HG02610 (cell line): ENCODE data around the gene FABP3.

Experiments used
- ATAC-seq: cut with Tn5 transposase; IDR thresholded peaks from one replicate; pipeline ENCODE4 v1.9.1; 2021; ENCODE audit warnings: mild to moderate bottlenecking, moderate library complexity; ENCODE audit not compliant: unreplicated experiment

FABP3 gene

DNA sequence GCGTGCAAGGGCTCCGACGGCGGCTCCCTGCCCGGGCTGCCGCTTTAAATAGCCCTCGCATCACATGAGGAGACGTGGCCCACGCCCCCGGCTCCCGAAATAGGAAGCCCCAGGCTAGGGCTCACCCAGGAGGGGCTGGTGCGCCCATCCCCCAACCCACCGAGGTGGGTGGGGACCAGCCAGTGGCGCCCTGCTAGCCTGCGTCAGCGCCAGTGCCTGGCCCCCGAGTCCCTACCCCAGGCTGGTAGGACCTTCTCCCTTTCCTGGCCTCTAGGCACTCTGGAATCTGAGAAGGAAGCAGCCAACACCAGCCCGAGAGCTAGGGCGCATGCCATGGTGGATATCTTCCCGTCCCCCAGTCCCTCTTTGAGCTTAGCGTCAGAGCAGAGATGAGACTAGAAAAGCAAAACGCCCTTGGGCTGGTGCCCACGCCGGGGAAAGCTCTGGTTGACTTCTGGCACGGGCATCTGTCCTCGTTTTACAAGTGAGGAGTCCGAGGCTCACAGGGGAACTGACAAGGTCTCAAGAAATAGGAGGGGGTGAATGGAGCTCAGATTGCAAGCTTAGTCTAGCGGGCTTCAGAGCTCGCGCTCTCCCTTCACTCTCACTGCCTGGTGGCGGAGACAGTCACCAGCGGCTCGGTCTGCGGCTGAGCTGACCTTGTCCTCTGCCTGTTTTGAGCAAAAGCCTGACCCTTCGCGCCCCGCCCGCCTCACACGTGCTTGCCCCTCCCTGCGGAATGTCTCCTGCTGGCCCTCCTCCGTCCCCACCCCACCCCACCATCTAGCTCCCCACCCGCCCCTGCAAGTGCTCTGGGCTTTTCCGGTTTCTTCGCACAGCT is at the start of gene FABP3:
Gene FABP3, minus strand, starts transcription at position 21 of the 841 bp plus-strand sequence. CDS start 62 bp downstream, outside the sequence.
- ATAC-seq = no peak

DNA sequence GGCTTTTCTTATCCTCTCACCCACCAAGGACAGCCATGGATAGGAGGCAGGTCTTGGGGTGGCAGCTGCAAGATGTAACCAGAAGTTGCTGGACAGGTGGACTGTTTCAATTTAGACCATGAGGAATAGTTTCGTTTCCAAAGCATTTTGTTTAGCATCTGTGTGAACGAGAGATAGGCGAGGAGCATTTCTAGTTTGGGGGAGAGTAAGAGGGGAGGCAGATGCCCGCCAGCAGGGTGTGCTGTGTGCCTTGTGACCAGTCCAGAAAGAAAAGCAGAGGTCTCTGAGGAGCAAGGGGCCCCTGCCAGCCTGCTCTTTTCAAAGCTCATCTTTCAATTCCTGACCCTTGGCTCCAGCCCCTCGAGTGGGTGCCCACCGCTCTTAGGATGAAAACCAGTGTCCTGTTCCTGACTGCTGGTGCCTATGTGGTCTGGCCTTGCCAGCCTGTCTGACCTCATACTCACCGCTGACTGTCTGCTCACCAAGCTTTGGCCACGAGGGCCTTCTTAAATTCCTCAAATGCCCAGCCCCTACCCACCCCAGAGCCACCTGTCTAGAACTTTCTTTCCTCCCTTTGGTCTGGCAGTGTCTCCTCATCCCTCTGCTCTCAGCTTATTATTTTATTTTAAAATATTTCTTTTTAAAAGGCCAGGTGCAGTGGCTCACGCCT is 48.6 kb upstream of the FABP3 start:
- no peak for ATAC-seq

DNA sequence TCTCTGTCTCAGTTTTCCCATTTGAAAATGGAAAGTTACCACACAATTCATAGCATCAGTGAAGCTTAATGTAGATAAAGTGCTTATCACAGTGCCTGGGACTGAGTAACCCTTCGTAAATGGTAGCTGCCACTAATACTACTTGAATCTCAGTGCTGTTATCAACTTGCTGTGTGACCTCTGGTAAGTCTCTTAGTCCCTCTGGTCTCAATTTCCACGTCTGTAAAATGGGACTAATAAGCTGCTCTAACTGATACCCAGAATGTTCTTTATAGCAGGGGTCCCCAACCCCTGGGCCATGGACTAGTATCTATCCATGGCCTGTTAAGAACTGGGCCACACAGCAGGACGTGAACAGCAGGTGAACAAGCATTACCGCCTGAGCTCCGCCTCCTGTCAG is 47.8 kb upstream of the FABP3 start:
- no peak for ATAC-seq

DNA sequence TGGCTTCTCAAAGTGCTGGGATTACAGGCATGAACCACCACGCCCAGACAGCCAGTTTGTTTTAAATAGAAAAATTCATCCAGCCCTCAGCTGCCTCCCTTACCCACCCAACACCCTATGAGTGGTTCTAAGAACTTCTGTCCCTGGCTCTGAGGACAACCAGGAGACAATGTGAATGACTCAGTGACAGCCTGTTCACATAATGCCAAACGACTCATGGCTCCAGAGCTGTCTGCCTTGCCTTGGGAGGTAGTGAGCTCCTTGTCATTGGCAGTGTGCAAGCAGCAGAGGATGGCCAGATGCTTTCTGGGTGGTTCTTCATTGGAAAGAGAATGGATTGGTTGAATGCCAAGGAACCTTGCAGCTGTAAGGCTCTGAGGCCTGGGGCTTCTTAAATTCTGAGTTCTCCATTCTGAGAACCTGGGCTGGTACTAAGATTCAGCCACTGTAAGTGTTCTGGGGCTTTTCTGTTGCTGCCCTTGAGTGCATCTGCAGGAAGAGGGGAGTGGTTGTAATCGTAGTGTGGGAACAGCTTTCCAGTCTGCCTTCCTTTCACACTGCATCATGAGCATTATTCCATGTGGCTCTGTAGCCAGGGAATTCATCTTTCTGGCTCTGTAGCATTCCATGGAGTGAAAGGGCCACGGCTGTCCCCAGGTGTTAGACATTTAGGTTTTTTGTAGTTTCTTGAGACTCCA is 45.9 kb upstream of the FABP3 start:
- ATAC-seq = no peak

DNA sequence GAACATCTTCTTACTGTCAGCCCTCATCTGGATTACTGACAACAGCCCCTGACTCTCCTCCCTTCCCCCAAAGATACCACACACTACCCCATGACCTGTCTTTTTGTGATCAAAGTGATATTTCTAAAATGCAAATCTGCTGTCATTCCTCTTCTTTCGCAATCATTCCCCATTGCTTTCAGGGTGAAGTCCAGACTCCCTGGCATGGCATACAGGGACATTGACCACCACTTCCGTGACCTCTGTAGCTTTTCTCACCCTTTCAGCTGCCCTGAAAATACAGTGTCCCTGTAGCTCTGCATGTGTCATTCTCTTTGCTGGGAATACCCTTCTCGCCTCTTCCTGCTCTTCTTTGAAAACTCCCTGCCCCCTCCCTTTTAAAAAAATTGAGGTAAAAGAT is 44.3 kb upstream of the FABP3 start:
- no peak for ATAC-seq

DNA sequence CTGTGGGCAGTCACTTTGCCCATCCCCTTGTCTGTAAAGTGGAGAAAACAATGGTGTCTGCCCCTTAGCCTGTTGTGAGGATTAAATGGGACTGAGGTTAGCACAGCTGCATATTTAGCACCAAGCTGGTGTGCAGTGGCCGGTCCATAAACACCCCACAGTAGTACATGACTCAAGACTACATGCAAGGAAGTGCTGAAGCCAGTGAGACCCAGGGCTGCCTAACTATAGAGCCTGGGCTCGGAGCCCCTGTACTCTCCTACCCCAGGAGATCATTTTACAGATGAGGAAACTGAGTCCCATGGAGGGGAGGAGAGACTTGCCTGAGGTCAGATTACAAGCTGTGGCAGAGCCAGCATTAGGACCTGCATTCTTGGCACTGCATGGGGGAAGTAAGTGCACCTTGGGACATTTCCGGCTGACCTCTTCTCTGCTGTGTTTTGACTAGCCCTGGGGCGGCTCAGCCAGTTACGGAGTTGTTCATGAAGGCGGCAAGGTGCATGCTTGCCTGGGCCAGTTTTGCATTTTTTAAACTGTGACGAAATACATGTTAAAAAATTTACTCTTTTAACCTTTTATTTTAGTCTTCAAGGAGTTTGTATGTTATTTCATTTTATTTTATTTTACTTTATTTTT is 43.3 kb upstream of the FABP3 start:
- ATAC-seq = no peak

DNA sequence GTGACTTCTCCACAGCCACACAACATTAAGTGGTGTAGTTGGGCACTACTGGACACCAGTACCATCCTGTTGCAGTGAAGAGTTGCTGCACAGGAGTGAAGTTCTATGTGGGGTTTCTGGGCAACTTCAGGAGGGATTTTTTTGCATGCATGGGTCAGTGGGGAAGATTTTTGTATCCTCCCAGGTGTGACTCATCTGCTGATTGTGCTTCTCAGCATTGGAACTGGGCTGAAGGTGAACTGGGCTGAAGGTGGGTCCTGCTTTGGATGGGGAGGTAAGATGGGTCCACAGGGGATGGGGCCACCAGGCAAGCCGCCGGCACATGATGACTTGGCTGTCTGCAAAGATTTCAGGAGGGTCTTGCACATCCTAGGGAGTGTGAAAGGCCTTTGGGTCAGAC is 42.8 kb upstream of the FABP3 start:
- ATAC-seq = no peak

DNA sequence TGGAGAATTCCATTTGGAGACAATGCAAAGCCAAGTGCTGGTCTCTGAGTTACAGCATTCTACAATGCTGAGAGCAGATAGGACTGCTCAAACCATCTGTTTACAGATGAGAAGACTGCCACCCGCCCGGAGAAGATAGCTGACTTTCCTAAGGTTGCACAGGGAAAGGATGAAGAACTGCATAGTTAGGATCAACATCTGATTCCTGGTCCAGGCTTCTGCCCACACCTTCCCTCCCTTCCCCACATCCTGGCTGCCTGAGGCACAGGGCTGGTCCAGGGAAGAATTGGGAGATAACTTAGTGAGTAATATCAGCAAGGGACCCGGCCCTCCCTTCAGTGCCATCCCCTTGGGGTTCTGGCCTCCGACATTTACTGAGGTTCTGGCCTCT is 42.1 kb upstream of the FABP3 start:
- no peak for ATAC-seq

DNA sequence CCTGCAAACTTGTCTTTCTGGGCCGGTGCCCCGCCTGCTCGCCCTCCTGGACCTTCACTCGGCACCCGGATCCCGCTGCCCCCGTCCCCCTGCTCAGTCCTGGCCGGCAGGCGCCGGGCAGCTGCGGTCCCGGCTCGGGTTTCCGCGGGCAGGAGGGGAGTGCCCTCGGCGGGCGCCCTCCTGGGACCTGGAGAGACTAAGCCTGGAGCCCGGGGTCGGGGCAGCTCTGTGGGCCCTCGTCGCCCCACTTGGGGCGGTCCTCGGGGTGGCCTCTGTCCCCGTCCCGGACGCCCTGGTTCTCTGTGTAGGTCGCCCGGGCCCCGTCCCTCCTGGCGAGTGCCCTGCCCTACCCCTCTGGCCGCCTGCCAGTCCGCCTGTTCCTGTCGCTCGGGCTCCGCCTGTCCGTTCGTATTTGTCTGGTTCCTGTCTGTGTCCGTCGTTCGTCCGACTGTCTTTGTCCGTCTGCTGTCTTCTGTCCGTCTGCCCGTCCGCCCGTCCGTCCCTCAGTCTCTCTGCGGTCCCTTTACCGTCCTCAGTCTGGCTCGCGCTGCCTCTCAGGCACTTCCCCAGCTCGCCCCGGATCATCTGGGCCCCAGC is 40.6 kb upstream of the FABP3 start:
- no peak for ATAC-seq

DNA sequence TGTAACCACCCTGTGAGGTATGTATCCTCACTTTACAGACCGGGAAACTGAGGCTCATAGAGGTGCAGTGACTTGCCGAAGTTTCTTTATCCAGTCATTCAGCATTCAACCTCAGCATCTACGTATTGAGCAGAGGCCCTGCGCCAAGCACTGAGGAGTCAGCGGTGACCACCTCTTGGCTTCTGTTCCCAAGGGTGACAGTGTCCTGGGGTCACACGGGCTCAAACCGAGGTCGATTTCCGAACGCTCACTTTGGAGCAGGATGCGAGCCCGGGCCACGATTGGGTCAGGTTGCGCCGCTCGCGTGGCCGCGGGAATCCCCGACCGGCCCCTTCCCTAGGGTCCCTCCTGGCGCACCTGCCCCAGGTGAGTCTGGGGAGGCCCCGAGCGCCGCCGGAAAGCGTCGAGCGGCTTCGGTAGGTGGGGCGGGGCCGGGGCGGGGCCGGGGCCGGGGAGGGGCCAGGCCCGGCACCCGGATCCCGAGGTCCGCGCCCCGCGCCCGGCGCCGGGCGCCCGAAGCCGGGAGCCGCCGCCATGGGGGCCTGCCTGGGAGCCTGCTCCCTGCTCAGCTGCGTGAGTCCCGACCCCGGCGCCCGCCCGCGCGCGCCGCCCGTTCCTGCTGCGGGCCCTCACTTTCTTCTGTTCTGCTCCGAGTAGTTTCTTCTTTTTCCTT is 40.0 kb upstream of the FABP3 start, which contains the start of gene SERINC2:
Gene SERINC2, plus strand, starts transcription at position 482 of the 673 bp plus-strand sequence. Its CDS starts 53 bp downstream, at position 535.
- no peak for ATAC-seq

DNA sequence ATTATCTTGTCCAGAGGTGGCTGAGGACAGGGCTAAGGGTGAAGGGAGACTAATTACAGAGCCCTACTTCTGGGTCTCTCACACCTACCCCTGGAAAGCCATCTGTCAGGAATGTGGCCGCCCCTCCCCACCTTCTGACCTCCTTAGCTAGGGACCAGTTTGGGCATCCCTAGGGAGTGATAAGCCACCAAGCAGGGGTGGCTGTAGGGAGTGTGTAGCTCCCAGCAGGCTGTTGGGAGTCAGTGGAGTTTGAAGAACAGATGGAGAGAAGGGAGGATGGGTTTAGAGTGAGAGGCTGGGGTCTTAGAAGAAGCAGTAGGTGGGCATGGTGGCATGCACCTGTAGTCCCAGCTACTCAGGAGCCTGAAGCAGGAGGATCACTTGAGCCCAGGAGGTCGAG is 39.3 kb upstream of the FABP3 start:
- ATAC-seq = no peak

DNA sequence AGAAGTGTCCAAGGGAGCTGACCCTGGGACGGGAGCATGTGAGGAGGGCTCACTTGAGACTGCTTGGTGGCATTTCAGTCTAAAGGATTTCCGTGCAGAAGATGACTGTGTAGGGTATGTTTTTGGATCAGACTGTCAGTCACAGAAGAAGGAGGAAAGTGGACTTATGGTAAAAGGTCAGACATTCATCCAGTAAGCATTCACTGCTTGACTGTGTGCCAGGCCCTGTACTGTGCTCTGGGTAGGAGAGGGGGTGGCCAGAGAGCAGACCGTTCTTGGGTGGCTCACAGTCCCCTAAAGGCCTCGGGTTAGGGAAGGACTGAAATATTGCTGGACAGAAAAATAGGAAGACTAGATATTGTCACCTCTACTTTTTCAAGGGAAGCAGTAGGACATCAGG is 38.0 kb upstream of the FABP3 start:
- no peak for ATAC-seq

DNA sequence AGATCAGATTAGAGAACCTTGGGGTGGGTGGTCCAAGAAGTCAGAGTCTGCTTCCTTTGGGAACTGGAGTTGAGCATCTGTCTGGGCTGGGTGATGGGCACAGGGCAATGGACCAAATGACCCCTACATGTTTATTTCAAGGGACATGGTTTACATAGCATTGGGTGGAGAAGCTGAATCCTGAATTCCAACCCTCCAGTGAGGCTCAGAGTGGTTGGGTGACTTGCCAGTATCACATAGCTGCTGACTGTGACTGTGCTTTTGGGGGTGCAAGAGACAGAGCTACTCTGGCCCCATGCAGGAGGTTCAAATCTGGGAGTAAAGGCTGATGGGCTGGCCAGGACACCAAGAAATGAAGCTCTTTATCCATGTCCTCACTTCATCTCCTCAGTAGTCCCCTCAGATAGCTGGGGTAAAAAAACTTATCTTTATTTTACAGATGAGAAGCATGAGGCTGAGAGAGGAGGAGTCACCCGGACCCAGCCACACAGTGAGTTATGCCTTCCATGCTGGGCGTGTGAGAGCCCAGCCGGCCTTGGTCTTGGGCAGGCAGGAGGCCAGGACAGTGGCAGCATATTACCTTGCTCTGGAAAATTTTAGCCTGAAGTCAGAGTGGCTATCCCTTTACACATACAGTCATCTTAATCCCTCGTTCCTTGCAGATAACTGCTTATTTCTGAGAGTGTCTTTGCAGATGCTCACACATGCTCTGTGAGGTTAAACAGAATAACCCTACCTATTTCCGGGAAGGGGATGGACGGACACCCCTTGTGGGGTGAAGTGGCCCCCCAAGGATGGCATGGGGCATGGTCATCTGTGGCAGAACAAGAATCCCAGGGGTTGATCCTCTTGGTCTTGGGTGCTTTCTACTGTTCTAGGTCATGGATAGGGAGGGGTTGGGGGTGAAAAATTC is 37.3 kb upstream of the FABP3 start:
- ATAC-seq = no peak

DNA sequence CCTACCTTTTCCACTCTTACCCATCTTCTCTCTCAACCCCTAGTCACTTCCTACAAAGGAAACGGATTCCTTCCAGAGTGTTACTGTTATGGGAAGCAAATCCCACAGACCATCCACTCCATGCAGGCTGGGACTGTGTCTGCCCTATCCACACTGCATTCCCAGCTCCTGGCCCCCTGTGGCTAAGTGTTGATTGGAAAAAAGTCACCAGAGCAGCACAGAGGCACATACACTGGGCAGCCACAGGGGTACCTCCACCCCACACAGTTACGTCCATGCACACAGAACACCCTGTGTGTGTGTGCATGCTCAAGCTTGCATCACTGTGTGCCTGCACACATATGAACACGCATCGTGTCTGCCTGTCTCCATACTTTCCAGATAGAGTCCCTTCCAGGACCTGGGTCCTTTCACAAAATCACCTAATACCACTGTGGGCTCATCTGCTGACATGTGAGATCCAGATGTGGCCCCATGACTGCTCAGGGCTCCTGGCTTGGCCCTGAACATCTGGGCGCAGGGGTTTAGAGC is 36.0 kb upstream of the FABP3 start:
- no peak for ATAC-seq

DNA sequence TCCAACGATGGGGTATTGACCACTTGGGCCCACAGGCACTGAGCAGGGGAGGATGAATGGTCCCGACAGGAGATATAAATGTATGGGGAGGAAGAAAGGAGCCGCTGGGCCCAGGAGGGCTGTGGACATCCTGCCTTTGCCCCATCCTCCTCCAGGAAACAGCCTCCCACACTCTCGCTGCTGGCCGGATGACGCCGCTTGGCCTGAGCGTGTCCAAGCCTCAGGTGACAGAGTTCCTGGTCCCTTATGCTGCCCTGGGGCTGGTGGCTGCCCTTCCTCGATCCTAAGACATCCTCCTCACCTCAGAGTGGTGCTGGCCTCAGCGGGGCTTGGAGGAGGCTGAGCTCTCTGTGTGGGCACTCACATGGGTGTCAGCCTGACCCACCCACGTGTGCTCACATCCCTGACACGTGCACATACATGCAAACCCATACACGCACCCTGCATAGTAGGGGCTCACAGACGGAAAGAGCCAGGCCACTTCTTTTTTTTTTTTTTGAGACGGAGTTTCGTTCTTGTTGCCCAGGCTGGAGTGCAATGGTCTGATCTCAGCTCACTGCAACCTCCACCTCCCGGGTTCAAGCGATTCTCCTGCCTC is 34.3 kb upstream of the FABP3 start:
- ATAC-seq = no peak

DNA sequence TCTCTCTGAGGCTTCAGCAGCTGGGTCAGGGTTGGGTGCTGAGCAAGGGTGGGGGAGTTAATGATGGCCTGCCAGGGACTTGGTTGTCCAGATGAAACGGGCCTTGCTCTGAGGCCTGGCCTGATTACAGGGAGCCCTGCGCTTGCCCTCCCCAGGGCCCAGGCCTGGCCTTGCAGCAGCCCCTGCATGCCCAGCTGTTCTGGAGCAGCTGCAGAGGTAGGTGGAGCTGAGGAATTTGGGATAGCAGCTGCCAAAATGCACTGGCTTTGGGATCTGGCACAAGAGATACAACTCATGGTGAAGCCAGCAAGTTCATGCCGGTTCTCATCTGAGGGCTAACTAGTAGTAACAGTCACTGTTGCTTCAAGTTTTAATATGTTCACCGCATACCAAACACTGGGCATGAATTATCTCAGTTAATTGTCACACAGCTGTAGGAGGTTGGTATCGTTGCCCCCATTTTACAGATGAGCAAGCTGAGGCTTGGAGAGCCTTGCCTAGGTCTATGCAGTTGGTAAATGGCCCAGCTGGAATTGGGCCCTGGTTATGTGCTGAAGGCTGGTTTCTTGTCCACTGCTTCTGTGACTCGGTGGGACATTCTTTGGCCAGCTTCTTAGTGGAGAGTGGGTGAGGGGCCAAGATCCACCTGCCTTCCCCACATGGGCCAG is 32.8 kb upstream of the FABP3 start:
- ATAC-seq = no peak

DNA sequence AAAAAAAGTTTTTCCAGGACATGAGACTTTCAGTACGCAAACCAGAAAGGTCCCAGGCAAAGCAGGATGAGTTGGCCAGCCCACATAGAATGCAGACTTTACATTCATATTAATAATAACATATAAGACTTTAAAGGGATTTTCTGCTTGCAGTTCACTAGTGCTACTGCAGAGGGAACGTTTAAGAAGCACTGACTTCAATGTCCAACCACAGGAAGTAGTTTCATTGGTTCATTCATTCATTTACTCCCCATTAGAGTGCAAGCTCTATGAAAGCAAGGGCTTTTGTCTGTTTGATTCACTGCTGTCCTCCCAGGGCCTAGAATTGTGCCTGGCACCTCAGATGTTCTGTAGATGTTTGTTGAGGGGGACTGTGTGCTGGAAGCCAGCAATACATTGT is 28.4 kb upstream of the FABP3 start:
- no peak for ATAC-seq

DNA sequence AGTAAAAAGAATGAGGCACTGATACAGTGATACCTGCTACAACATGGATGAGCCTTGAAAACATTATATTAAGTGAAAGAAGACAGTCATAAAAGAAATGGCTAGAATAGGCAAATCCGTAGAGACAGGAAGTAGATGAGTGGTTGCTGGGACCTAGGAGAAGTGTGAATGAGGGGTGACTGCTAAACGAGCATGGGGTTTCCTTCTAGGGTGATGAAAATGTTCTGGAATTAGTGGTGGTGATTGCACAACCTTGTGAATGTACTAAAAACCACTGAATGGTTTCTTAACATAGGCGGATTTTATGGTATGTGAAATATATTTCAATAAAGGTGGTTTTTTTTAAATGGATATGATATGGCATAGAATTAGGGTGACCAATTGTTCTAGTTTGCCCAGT is 27.5 kb upstream of the FABP3 start:
- ATAC-seq = no peak
